ENCODE measurements around the gene TPM4.

Gene TPM4

GRCh38 chr19:16051254-16052025, 24.9 kb upstream of the TPM4 start:
- no peak overlapping the region for H3K4me3 ChIP-seq (ENCODE audit: low read depth, low read length)
- TF ChIP-seq, protein P1, sequence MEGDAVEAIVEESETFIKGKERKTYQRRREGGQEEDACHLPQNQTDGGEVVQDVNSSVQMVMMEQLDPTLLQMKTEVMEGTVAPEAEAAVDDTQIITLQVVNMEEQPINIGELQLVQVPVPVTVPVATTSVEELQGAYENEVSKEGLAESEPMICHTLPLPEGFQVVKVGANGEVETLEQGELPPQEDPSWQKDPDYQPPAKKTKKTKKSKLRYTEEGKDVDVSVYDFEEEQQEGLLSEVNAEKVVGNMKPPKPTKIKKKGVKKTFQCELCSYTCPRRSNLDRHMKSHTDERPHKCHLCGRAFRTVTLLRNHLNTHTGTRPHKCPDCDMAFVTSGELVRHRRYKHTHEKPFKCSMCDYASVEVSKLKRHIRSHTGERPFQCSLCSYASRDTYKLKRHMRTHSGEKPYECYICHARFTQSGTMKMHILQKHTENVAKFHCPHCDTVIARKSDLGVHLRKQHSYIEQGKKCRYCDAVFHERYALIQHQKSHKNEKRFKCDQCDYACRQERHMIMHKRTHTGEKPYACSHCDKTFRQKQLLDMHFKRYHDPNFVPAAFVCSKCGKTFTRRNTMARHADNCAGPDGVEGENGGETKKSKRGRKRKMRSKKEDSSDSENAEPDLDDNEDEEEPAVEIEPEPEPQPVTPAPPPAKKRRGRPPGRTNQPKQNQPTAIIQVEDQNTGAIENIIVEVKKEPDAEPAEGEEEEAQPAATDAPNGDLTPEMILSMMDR (conservative IDR thresholded peaks at IDR 0.05; ENCODE audit: low read depth, low read length), result peak; percentile 16
- DNase-seq (ENCODE audit: low read depth), result peak; percentile 70

GRCh38 chr19:16052353-16052752, 23.9 kb upstream of the TPM4 start:
- TF ChIP-seq, protein P1 (conservative IDR thresholded peaks at IDR 0.05; ENCODE audit: low read depth, low read length), result no peak
- no peak overlapping the region for H3K4me3 ChIP-seq (ENCODE audit: low read depth, low read length)
- no peak for DNase-seq (ENCODE audit: low read depth)

DNA sequence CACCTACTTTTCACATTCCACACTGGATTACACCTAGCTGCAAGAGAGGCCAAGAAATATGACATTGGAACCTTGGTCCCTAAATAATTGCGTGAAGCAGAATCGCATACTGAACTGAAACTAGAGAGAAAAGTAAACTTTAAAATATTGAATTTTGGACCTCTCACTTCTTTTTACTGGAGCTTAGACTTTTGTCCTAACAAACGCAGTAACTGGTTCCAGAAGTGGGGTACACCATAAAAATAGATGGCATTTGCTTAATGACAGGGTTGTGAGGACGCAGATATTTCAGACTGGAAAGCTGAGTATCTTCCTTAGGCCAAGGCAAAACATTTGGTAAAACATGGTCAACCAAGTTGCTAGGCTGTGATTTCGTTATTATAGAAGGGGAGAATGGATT, 19.2 kb upstream of the TPM4 start:
- TF ChIP-seq, protein P1 (conservative IDR thresholded peaks at IDR 0.05; ENCODE audit: low read depth, low read length), result no peak
- DNase-seq (ENCODE audit: low read depth), result no peak
- H3K4me3 ChIP-seq (ENCODE audit: low read depth, low read length), result no peak overlapping the region

- TF ChIP-seq, protein P1 (conservative IDR thresholded peaks at IDR 0.05; ENCODE audit: low read depth, low read length), result no peak
- DNase-seq (ENCODE audit: low read depth), result no peak
- no peak overlapping the region for H3K4me3 ChIP-seq (ENCODE audit: low read depth, low read length)
These were observed 16.0 kb upstream of the TPM4 start for GRCh38 chr19:16060294-16060693.

DNA sequence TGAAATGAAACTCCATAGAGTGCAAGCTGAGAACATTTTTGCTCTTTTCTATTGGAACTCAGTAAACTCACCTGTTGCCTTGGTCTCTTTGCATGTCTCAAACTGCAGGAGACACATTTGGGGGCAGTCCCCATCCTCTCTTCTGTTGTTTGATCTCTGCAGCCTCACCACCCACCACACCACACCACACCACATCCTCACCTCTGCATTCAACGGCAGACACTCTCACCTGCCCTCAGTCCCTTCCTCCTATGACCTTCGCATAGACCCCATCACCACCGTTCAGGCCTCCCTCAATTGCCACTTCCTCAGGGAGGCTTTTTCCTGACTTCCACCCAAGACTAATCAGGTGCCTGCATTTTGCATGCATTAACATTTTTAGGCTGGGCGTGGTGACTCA, 14.4 kb upstream of the TPM4 start:
- H3K4me3 ChIP-seq (ENCODE audit: low read depth, low read length), result no peak overlapping the region
- no peak for DNase-seq (ENCODE audit: low read depth)
- TF ChIP-seq, protein P1 (conservative IDR thresholded peaks at IDR 0.05; ENCODE audit: low read depth, low read length), result no peak

DNA sequence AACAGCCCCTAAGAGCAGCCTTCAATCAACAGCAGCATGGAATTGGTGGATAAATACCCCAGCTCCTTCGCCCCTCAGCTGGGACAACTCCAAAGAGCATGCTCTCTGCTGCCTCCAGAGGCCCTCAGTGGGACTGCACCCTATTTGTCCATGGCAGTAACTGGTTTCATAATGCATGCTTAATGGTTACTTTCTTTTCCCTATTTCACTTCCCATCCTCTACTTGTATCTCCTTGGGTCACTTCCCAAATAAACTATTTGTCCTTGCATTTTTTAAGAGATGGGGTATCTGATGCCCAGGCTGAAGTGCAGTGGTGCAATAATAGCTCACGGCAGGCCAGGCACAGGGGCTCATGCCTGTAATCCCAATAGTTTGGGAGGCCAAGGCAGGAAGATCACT, 13.5 kb upstream of the TPM4 start:
- no peak overlapping the region for H3K4me3 ChIP-seq (ENCODE audit: low read depth, low read length)
- DNase-seq (ENCODE audit: low read depth), result peak; percentile 59
- TF ChIP-seq, protein P1 (conservative IDR thresholded peaks at IDR 0.05; ENCODE audit: low read depth, low read length), result peak; percentile 98
